Stimulated activated CD4-positive, alpha-beta T cell treated with anti-CD3 and anti-CD28 coated beads, Interleukin-12 subunit alpha, Interleukin-12 subunit beta, amount 100 ng/mL, for 48 hours (primary cell): ENCODE results near the gene GEN1.
A peak's percentile ranks its signal among the peaks of the same experiment; 100 is the strongest.

Experiments used
- DNase-seq, 3 donors: peaks; one replicate each; pipeline ENCODE4 v3.0.0-alpha.2; 2020; ENCODE audit warnings: low read depth in 2 of 3, low spot score in 1 of 3

Gene GEN1

GRCh38 chr2:17752892-17753802 is 791 bp upstream of the GEN1 start:
- DNase-seq = peak; percentile 8 to 34 (median 12)

DNA sequence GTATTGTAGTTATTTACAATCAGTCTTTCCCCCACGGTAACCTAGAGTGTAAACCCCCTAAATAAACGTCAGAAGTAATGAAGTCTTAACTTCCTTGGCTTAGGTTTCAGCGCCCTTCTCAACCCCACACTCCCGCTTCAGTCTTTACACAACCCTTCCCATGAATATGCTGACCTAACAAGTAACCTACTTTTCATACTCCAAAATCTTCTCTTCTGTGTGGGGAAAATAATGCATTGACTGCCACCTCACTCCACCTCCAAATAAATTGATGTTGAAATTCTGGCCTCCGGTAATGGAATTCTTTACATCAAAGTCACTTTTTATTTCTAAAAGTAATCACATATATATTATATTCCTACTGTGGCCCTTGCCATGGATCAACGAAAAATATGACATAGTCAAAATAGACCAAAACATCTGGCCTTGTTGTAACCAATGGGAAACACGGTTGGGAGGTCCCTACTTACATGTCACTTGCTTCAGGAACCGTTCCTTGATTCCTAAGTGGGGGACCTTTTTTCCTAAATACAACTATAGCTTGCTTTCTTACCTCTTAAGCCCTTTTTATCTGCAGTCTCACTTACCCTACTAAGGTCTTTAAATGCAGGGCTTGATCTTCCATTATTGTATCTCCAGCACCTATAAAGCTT is 961 bp downstream of the GEN1 start:
- DNase-seq = no peak

DNA sequence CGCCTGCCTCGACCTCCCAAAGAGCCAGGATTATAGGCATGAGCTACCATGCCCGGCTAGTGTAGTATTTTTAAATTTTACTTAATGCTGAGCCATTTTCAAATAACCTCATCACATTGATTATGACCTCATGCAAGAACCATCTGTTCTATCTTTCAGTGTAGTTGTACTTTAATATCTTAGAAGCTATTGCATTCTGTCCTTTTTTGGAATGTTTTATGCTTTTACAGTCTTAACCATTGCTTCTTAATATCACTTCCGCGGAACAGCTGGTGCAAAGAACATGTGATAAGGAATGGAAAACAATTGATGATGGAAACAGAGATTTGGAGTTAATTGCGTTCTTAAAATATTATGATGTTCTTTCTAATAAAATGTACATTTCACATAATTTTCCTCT is 2.7 kb downstream of the GEN1 start:
- no peak for DNase-seq

- no peak for DNase-seq
These were observed 3.4 kb downstream of the GEN1 start for GRCh38 chr2:17757321-17757720.

GRCh38 chr2:17758118-17758517 is 4.2 kb downstream of the GEN1 start:
- DNase-seq = no peak

DNA sequence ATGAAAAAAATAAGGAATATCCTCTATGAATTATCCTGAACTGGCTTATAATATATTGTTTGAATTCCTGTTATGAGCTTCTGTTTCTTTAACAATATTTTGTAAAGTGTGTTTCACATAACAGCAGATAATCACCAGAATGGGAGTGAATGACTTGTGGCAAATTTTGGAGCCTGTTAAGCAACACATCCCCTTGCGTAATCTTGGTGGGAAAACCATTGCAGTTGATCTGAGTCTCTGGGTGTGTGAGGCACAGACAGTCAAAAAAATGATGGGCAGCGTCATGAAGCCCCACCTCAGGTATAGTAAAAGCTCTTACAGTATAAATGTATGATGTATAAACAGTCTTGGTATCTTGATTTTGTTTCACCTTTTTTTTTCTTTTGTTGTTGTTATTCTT is 5.9 kb downstream of the GEN1 start:
- no peak for DNase-seq

DNA sequence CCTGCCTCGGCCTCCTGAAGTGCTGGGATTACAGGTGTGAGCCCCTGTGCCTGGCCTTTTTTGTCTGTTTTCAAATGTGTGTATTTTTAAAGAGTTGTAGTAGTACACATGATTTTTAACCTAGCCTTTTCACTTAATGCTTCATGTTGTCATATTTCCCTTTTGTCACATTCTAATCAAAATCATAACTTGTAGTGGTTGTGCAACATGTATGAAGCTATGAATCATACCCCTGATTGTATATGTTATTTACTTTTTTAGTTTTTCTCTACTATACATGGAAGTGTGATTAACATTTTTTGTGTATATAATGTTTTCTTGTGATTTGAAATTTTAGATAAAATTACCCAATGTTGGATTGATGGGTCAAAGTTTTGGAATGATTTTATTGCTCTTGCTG is 8.5 kb downstream of the GEN1 start:
- no peak for DNase-seq

GRCh38 chr2:17763641-17764333 is 9.8 kb downstream of the GEN1 start:
- no peak for DNase-seq

DNA sequence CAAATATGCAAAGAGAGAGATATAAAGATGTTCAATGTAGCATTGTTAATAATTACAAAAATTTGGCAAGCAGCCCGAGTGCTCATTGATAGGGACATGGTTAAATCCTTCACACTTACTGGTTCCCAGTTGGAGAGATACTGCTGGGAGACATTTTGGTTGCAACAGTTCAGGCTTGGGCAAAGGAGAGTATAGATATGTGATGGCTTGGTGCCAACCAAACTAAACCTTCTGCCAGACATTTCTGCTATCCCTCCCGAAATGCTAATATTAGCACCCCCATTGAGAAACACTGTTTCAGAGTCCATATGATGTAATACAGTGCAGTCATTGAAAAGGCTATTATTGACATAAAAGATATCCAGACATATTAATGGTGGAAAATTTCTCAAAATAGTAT is 11.5 kb downstream of the GEN1 start:
- DNase-seq = no peak

DNA sequence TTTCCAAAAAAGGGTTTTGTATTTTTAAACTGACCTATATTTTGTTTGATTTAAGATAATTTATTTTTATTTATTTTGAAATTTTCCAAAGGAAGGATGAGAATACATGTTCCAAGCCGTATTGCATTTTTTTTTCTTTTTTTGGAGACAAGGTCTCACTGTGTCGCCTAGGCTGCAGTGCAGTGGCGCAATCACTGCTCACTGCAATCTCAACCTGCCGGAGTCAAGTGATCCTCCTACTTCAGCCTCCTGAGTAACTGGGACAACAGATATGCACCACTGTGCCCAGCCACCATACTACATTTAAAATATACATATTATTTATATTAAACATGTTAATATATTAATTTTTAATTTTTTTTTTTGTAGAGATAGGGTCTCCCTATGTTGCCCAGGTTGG is 15.0 kb downstream of the GEN1 start:
- DNase-seq = no peak

DNA sequence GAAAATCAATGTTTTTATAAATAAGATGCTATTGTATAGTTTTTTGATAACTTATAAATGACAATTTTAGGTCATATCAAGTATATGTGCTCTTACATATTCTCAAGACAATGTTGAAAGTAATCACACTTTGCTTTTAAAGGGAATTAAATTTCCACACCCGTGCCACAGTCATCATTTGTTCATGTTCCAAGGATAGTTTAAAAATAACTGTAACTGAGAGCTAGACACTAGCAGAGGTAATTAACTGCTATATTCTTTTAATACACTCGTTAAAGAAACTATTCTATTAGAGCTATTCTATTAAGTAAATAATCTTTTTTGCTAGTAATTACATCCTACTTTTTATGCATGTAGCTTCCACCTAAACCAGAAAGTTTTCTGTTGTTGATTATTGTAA is 18.0 kb downstream of the GEN1 start:
- no peak for DNase-seq

DNA sequence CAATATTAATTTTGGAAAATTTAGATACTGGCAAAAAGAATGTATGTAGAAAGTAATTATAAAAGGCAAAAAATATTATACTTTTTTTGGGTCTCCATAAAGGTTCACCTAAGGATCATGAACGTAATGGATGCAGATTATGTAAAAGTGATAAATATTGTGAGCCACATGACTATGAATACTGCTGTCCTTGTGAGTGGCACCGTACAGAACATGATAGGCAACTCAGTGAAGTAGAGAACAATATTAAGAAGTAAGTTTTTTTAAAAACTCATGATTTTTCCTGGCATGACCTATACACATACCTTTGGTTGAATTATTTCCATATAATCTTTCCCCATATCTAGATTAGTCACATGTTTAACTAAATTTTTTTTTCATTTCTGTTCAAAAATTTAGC is 18.6 kb downstream of the GEN1 start:
- DNase-seq = no peak

DNA sequence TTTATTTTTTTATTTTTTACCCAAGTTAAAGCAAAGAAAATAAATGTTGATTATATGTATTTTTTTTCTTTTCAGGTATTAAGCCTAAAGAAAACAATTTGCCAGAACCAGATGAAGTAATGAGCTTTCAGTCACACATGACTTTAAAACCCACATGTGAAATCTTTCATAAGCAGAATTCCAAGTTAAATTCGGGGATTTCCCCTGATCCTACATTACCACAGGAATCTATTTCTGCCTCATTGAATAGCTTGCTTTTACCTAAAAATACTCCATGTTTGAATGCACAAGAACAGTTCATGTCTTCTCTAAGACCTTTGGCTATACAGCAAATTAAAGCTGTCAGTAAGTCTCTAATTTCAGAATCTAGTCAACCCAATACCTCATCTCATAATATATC is 26.6 kb downstream of the GEN1 start:
- DNase-seq = no peak

DNA sequence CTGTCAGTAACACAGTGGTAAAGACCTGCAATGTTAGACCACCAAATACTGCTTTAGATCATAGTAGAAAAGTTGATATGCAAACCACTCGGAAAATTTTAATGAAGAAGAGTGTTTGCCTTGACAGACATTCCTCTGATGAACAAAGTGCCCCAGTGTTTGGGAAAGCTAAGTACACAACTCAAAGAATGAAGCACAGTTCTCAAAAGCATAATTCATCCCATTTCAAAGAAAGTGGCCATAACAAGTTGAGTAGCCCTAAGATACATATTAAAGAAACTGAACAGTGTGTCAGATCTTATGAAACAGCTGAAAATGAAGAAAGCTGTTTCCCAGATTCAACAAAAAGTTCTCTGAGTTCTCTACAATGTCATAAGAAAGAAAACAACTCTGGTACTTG is 27.5 kb downstream of the GEN1 start:
- DNase-seq = no peak

DNA sequence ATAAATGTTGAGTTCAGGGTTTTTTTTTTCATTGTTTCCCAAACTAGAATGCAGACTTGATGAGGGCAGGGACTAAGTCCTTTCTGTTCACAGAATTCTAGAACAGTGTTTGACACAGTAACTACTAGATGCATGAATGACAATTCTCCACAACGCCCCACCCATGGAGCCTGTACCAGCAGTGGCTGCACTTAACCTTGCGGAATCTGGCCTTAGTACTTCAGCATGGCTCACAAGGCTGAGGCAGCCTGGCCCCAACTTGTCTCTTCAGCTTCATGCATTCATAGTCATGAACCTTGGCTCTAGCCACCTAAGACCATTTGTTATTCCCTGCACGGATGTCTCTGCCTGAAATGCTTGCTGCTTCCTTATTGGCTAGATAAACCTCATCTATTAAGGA is 32.8 kb downstream of the GEN1 start:
- DNase-seq = no peak

GRCh38 chr2:17788773-17789172 is 34.8 kb downstream of the GEN1 start:
- DNase-seq = no peak

GRCh38 chr2:17790536-17790935 is 36.6 kb downstream of the GEN1 start:
- DNase-seq = no peak

GRCh38 chr2:17791121-17791816 is 37.3 kb downstream of the GEN1 start:
- DNase-seq = no peak

GRCh38 chr2:17791817-17792130 is 37.8 kb downstream of the GEN1 start:
- no peak for DNase-seq

DNA sequence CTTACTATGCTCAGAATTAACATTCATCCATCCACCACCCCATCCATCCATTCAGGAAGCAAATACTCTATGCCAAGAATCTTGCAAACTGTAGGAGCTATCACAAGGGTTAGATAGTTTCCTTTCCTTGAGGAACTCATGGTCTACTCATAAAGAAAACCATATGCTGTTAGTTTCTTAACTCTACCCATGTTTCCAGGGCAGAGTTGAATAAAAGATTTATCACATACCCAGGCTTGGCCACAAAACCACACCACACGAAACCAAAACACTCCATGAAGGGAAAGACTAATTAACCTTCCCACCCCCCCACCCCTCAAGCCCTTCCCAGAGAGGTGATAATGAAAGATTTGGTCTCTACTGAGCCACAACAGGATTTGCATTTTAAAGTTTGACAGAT is 38.6 kb downstream of the GEN1 start:
- no peak for DNase-seq

DNA sequence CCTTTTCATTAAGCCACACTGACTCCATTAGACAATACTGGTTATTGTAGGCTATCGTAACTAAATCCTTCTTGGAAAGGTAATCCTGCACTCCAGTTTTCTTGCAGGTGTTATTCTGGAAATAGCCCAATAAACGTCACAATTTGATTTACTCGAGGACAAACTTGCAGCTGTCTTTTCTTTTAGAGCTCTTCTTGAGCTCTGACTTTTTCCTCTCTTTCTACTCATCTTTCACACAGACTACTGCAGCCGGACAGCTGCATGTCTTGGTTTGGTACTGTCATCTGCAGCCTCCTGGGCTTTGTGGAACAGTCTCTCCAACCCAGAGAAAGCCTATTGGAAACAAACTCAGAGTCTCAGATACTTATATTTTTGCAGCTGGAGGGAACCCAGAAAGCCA is 39.4 kb downstream of the GEN1 start:
- no peak for DNase-seq
